ENCODE results near the gene KRTAP10-6.
"Not testable (repeated sequence)": the region's sequence is repeated elsewhere in the genome, so short reads cannot be mapped to it uniquely, and the experiment has no call there.

Gene KRTAP10-6

GRCh38 chr21:44564099-44564498 lies 28.2 kb downstream of the KRTAP10-6 start:
- DNase-seq = no peak

GRCh38 chr21:44558695-44559094 lies 33.6 kb downstream of the KRTAP10-6 start, which contains the start of gene KRTAP10-3:
Gene KRTAP10-3 (minus strand): TSS chr21:44558795. CDS start chr21:44558715, 80 bp downstream.
- no peak for DNase-seq

GRCh38 chr21:44558329-44558675 lies 34.0 kb downstream of the KRTAP10-6 start:
- DNase-seq = not testable (repeated sequence)

GRCh38 chr21:44557491-44558328 lies 34.6 kb downstream of the KRTAP10-6 start:
- no peak for DNase-seq

GRCh38 chr21:44556879-44557278 lies 35.4 kb downstream of the KRTAP10-6 start:
- no peak for DNase-seq

GRCh38 chr21:44555200-44555875 lies 37.0 kb downstream of the KRTAP10-6 start:
- no peak for DNase-seq

- no peak for DNase-seq
Observed at GRCh38 chr21:44552681-44553080, 39.6 kb downstream of the KRTAP10-6 start.

- no peak for DNase-seq
Observed at GRCh38 chr21:44552136-44552535, 40.2 kb downstream of the KRTAP10-6 start.

GRCh38 chr21:44551340-44551961 lies 40.9 kb downstream of the KRTAP10-6 start, which contains the start of gene KRTAP10-2:
Gene KRTAP10-2 (minus strand): TSS chr21:44551505. CDS start chr21:44551458, 47 bp downstream.
- DNase-seq = no peak

GRCh38 chr21:44550807-44551206 lies 41.5 kb downstream of the KRTAP10-6 start:
- no peak for DNase-seq

GRCh38 chr21:44550285-44550684 lies 42.0 kb downstream of the KRTAP10-6 start:
- DNase-seq = not testable (repeated sequence)

- DNase-seq = no peak
Observed at GRCh38 chr21:44549525-44550211, 42.6 kb downstream of the KRTAP10-6 start.

GRCh38 chr21:44548922-44549321 lies 43.4 kb downstream of the KRTAP10-6 start:
- no peak for DNase-seq

GRCh38 chr21:44548381-44548780 lies 43.9 kb downstream of the KRTAP10-6 start:
- no peak for DNase-seq

GRCh38 chr21:44547656-44548331 lies 44.5 kb downstream of the KRTAP10-6 start:
- no peak for DNase-seq

- DNase-seq = no peak
Observed at GRCh38 chr21:44544566-44544965, 47.7 kb downstream of the KRTAP10-6 start.

GRCh38 chr21:44542716-44543115 lies 49.6 kb downstream of the KRTAP10-6 start:
- DNase-seq = no peak
